Measurements from ENCODE around the gene PPP2R5A. TPM values are rescaled to one million over a fixed set of nuclear protein-coding genes. Genes with fewer than 3 reads are reported as not detected.
"Not testable (repeated sequence)": the region's sequence is repeated elsewhere in the genome, so short reads cannot be mapped to it uniquely, and the experiment has no call there.

PPP2R5A gene
- total RNA-seq, 1 donor from 2014 or later: 88.4 TPM

- intact Hi-C loops (cut with DNase I): no loop called here
- no peak overlapping the region for H3K27ac ChIP-seq
- DNase-seq: no peak
- H3K36me3 ChIP-seq: peaks cover 6% of the 10 kb centered on the region
- H3K9me3 ChIP-seq: no peaks in the 10 kb centered on the region
- no peak overlapping the region for H3K4me3 ChIP-seq
- TF ChIP-seq, protein P1, sequence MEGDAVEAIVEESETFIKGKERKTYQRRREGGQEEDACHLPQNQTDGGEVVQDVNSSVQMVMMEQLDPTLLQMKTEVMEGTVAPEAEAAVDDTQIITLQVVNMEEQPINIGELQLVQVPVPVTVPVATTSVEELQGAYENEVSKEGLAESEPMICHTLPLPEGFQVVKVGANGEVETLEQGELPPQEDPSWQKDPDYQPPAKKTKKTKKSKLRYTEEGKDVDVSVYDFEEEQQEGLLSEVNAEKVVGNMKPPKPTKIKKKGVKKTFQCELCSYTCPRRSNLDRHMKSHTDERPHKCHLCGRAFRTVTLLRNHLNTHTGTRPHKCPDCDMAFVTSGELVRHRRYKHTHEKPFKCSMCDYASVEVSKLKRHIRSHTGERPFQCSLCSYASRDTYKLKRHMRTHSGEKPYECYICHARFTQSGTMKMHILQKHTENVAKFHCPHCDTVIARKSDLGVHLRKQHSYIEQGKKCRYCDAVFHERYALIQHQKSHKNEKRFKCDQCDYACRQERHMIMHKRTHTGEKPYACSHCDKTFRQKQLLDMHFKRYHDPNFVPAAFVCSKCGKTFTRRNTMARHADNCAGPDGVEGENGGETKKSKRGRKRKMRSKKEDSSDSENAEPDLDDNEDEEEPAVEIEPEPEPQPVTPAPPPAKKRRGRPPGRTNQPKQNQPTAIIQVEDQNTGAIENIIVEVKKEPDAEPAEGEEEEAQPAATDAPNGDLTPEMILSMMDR (IDR thresholded peaks at IDR 0.05): no peak
- peak; percentile 54 for ATAC-seq
- peaks cover 8% of the 10 kb centered on the region for H3K4me1 ChIP-seq
- no peaks in the 10 kb centered on the region for H3K27me3 ChIP-seq
Measured at GRCh38 chr1:212302745-212303383, 17.7 kb downstream of the PPP2R5A start.

DNA sequence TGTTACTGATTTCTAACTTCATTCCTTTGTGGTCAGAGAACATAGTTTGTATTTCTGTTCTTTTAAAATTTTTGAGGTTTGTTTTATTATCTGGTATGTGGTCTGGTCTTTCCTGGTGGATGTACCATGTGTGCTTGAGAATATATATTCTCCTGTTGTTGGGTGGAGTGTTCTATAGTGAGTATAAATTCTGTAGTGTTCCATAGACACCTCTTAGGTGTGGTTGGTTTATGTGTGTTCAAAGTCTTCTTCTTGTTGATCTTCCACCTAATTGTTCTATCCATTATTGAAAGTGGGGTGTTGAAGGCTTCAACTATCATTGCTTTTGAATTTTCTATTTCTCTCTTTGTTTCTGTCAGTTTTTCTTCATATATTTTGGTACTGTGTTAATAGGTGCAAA, 20.1 kb downstream of the PPP2R5A start:
- H3K4me3 ChIP-seq: no peak overlapping the region
- peaks cover 8% of the 10 kb centered on the region for H3K4me1 ChIP-seq
- ATAC-seq (no peak), DNase-seq (no peak)
- H3K27me3 ChIP-seq: no peaks in the 10 kb centered on the region
- intact Hi-C loops (cut with DNase I): no loop called here
- H3K36me3 ChIP-seq: peaks cover 15% of the 10 kb centered on the region
- TF ChIP-seq, protein P1 (IDR thresholded peaks at IDR 0.05): no peak
- no peaks in the 10 kb centered on the region for H3K9me3 ChIP-seq
- no peak overlapping the region for H3K27ac ChIP-seq

- DNase-seq, H3K9me3 ChIP-seq, H3K27ac ChIP-seq: not testable (repeated sequence)
Measured at GRCh38 chr1:212305984-212306452, 20.8 kb downstream of the PPP2R5A start.

DNA sequence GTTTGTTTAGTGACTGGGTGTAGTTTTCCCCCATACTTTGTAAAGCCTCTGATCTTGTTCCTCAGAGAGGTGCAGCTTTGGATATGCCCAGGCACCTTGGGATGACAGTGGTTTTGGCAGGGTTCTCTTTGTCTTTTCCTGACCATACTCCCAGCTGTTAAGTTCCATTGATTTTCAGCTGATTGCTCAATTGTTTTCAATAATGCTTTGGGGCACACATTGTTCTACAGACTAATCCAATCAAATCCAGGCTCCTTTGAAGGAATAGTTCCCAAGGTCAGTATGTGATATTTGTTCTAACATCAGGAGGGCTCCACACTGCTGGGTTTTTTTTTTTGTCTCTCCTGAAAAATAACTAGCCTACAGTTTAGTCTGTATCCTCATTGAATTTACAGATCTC, 24.8 kb downstream of the PPP2R5A start:
- no peaks in the 10 kb centered on the region for H3K27me3 ChIP-seq
- peaks cover 21% of the 10 kb centered on the region for H3K36me3 ChIP-seq
- no peaks in the 10 kb centered on the region for H3K4me1 ChIP-seq
- no peak overlapping the region for H3K27ac ChIP-seq
- no peak overlapping the region for H3K4me3 ChIP-seq
- no peaks in the 10 kb centered on the region for H3K9me3 ChIP-seq
- TF ChIP-seq, protein P1 (IDR thresholded peaks at IDR 0.05): no peak
- no peak for ATAC-seq
- DNase-seq: no peak
- intact Hi-C loops (cut with DNase I): no loop called here

More at GRCh38 chr1:212305984-212306452, 20.8 kb downstream of the PPP2R5A start:
- H3K27me3 ChIP-seq; H3K4me3 ChIP-seq; intact Hi-C loops (cut with DNase I); ATAC-seq; H3K4me1 ChIP-seq: not testable (repeated sequence)
- H3K36me3 ChIP-seq: peaks cover 15% of the 10 kb centered on the region

- TF ChIP-seq, protein P1 (IDR thresholded peaks at IDR 0.05): no peak
- Histone ChIP-seq H3K36me3 (peaks cover 21% of the 10 kb centered on the region), H3K4me3 (no peak overlapping the region), H3K27ac (no peak overlapping the region), H3K9me3 (no peaks in the 10 kb centered on the region), H3K4me1 (peaks cover under 1% of the 10 kb centered on the region), H3K27me3 (no peaks in the 10 kb centered on the region)
- ATAC-seq: no peak
- intact Hi-C loops (cut with DNase I): no loop called here
- no peak for DNase-seq
Measured at GRCh38 chr1:212310383-212310782, 25.2 kb downstream of the PPP2R5A start.

DNA sequence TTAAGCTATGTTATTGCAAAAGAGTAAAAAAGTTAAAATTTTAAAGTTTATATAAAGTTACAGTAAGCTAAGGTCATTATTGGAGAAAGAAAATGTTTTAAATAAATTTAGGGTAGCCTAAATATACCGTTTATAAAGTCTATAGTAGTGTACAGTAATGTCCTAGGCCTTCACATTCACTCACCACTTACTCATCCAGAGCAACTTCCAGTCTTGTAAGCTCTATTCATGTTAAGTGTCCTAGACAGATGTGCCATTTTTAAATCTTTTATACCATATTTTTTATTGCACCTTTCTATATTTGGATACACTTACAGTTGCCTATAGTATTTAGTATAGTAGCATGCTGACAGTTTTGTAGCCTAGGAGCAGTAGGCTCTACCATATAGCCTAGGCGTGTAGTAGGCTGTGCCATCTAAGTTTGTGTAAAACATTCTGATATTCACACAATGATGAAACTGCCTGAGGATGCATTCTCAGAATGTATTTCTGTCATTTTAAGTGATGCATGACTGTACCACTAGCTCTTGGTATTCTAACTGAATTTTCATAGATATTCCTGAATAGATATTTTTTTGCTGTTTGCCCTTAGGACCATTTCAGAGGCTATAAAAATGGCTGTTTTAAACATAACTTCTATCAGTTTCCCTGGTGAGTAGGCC, 26.8 kb downstream of the PPP2R5A start:
- no peak for ATAC-seq
- Histone ChIP-seq H3K4me1 (peaks cover 16% of the 10 kb centered on the region), H3K27me3 (no peaks in the 10 kb centered on the region), H3K9me3 (no peaks in the 10 kb centered on the region), H3K27ac (no peak overlapping the region), H3K36me3 (peaks cover 21% of the 10 kb centered on the region), H3K4me3 (no peak overlapping the region)
- intact Hi-C loops (cut with DNase I): no loop called here
- DNase-seq: no peak
- TF ChIP-seq, protein P1 (IDR thresholded peaks at IDR 0.05): no peak
